GM19438 (cell line): ENCODE data around the gene DISC1.

ENCODE experiments used
- ATAC-seq: cut with Tn5 transposase; IDR thresholded peaks from one replicate; pipeline ENCODE4 v1.9.1; 2021; ENCODE audit warnings: low read depth; ENCODE audit not compliant: unreplicated experiment

DISC1 gene

GRCh38 chr1:231694075-231694431 is 67.5 kb downstream of the DISC1 start:
- no peak for ATAC-seq

- no peak for ATAC-seq
Observed at GRCh38 chr1:231694465-231695077, 68.0 kb downstream of the DISC1 start.

- ATAC-seq: no peak
Observed at GRCh38 chr1:231695439-231696255, 69.1 kb downstream of the DISC1 start.

- no peak for ATAC-seq
Observed at GRCh38 chr1:231699784-231700183, 73.2 kb downstream of the DISC1 start.

GRCh38 chr1:231701306-231701705 is 74.7 kb downstream of the DISC1 start:
- ATAC-seq: no peak

GRCh38 chr1:231702331-231702730 is 75.7 kb downstream of the DISC1 start:
- ATAC-seq: no peak

GRCh38 chr1:231702804-231703203 is 76.2 kb downstream of the DISC1 start:
- no peak for ATAC-seq

GRCh38 chr1:231705806-231706760 is 79.5 kb downstream of the DISC1 start:
- no peak for ATAC-seq

GRCh38 chr1:231706934-231707333 is 80.3 kb downstream of the DISC1 start:
- ATAC-seq: no peak

GRCh38 chr1:231707407-231707806 is 80.8 kb downstream of the DISC1 start:
- no peak for ATAC-seq

- ATAC-seq: no peak
Observed at GRCh38 chr1:231708394-231708793, 81.8 kb downstream of the DISC1 start.

- ATAC-seq: no peak
Observed at GRCh38 chr1:231714440-231714839, 87.8 kb downstream of the DISC1 start.

- no peak for ATAC-seq
Observed at GRCh38 chr1:231715816-231716722, 89.5 kb downstream of the DISC1 start.

- ATAC-seq: no peak
Observed at GRCh38 chr1:231716879-231717278, 90.3 kb downstream of the DISC1 start.

- no peak for ATAC-seq
Observed at GRCh38 chr1:231719485-231720183, 93.0 kb downstream of the DISC1 start.

- no peak for ATAC-seq
Observed at GRCh38 chr1:231720652-231721325, 94.2 kb downstream of the DISC1 start.

GRCh38 chr1:231721436-231721835 is 94.8 kb downstream of the DISC1 start:
- ATAC-seq: no peak

GRCh38 chr1:231722356-231722755 is 95.8 kb downstream of the DISC1 start:
- no peak for ATAC-seq

GRCh38 chr1:231723146-231723545 is 96.6 kb downstream of the DISC1 start:
- ATAC-seq: no peak
